NCI-H510A treated with DMSO at 0.1 percent for 48 hours (cell line): ENCODE measurements around the gene RAD21L1.
A peak's percentile ranks its signal among the peaks of the same experiment; 100 is the strongest.
"Not testable (repeated sequence)": the region's sequence is repeated elsewhere in the genome, so short reads cannot be mapped to it uniquely, and the experiment has no call there.

Source experiments
- DNase-seq: peaks from one replicate; lab custom pipeline; 2025; lab: John Stamatoyannopoulos, UW

Gene RAD21L1

GRCh38 chr20:1199212-1199873 lies 26.5 kb upstream of the RAD21L1 start:
- DNase-seq, result no peak

DNA sequence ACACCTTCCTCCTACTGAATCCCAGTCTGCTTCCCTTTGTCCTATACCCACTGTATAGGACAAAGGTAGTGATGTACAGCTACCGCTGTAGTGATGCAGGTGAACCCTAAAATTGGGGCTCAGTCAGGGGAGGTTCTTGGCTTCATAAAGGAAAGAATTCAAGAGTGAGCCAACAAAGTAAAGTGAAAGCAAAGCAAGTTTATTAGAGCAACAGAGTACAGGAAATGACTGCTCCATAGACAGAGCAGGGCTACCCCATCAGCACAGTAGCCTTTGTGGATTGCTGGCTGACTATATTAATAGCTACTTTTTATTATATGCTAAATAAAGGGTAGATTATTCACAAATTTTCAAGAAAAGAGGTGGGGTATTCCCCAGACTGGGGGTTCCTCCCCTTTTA lies 25.9 kb upstream of the RAD21L1 start:
- no peak for DNase-seq

DNA sequence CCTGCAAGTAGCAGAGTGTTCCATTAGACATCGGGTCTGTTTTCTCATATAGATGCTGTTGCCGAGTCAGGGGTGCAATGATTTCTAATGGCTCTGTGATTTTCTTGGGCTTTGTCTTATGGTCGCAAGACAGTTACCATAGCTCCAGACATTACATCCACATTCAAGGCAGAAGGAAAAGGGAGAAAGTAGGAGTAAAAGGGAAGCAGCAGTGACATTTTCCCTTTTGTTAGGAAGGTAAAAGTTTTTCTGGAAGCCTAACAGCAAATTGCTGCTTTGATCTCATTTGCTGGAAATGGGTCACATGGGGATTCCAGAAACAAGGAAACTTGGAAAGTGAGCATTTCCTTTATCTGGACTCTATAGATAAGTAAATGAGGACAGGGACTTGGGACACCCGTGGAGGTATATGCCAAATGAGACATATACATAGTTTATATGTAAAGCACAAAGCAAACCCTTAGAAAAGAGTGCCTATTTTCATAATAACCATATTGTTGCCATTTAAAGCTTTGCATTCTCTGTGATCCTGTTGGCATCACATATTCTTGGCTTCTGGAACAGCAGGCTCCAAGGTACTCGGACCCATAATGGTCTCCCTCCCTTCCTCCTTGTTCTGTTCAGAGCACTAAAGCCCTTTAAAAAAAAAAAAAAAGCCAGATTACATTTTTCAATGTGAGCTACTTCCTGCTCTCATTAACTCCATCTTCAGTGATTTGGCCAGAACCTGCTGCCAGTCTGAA lies 22.9 kb upstream of the RAD21L1 start, which contains the start of gene C20orf202:
TSS of gene C20orf202 (plus strand) at position 693 of the 743 bp plus-strand sequence. CDS start 132 bp downstream, outside the sequence.
- DNase-seq, result no peak

DNA sequence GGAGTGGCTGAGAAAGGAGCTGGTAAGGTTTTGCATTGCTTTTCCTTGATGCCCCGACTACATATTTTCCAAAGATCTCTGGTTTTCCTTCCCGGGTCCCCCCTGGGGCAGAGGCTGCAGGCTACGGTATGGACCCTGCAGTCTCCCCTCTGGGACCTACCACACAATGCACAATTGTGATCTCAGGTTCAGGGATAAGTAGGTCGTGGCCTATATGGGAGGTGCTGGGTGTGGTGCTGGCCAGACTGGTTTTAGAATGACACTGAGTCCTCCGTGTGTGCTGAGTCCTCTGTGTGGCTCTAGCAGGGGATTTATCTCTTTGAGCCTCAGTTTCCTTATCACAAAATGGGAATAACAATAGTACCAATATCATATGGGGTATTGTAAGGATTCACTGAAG lies 22.2 kb upstream of the RAD21L1 start:
- DNase-seq, result no peak

GRCh38 chr20:1204113-1204512 lies 21.7 kb upstream of the RAD21L1 start:
- no peak for DNase-seq

DNA sequence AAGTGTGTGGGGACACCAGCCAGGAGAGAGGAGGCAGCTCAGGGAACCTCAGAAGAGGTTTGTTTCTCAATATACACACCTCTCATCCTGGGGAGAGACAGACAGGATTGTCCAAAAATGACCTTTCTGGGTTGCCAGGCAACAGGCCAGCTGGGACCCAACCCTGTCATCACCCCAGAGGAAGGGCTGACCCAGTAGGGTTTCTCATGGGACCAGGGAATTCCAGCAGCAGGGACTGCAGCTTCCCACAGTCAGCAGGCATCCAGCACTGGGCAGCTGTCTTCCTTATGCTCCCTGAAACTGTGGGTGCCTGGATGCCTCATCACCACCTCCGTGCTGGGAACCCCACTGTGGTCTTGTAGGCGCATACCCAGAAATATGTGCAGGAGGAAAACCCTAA lies 21.3 kb upstream of the RAD21L1 start:
- no peak for DNase-seq

DNA sequence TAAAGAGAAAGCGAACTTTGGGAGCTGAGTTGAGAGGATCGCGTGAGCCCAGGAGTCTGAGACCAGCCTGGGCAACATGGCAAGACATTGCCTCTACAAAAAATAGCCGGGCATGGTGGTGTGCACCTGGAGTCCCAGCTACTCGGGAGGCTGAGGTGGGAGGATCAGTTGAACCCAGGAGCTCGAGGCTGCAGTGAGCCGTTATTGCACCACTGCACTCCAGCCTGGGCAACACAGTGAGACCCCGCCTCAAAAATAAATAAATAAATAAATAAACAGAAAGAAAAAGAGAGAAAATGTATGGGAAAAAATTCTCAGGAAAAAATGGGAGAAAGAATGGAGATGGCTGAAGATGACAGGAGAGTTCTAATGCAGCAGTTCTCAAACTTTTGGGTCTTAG lies 20.0 kb upstream of the RAD21L1 start:
- no peak for DNase-seq

DNA sequence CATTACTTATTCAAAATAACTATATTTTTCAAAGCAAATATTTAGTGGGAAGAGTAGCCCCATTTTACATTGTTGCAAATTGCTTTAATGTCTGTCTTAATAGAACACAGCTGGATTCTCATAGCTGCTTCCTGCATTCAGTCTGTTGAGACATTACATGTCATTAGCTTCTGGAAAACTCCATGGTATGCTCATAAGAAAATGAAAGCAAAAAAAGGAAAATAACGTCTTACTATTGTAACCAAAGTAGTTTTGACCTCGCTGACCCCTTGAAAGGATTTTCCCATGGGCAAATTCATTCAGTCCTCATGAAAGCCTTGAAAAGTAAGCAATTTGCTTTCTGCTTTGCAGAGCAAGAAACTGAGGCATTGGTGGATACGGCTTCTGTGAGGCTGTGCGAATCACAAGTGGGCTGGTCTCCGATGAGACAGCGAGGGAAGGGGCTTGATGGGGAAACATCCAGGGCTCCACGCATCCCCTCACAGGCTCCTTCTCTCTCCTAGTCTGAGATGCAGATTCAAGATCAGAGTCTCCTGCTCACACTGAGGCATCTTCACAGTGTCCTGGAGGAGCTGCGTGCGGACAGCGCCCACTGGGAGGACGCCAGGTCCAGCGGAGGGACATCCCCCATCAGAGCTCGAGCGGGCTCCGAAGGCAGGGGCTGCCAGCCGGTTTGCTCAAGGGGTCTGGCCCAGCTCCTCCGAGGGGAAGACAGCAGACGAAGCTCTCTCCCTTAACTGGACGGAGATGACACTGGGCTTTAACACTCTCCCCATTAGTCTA lies 19.3 kb upstream of the RAD21L1 start:
- DNase-seq, result no peak

- DNase-seq, result no peak
Measured at GRCh38 chr20:1207293-1207878, 18.5 kb upstream of the RAD21L1 start.

DNA sequence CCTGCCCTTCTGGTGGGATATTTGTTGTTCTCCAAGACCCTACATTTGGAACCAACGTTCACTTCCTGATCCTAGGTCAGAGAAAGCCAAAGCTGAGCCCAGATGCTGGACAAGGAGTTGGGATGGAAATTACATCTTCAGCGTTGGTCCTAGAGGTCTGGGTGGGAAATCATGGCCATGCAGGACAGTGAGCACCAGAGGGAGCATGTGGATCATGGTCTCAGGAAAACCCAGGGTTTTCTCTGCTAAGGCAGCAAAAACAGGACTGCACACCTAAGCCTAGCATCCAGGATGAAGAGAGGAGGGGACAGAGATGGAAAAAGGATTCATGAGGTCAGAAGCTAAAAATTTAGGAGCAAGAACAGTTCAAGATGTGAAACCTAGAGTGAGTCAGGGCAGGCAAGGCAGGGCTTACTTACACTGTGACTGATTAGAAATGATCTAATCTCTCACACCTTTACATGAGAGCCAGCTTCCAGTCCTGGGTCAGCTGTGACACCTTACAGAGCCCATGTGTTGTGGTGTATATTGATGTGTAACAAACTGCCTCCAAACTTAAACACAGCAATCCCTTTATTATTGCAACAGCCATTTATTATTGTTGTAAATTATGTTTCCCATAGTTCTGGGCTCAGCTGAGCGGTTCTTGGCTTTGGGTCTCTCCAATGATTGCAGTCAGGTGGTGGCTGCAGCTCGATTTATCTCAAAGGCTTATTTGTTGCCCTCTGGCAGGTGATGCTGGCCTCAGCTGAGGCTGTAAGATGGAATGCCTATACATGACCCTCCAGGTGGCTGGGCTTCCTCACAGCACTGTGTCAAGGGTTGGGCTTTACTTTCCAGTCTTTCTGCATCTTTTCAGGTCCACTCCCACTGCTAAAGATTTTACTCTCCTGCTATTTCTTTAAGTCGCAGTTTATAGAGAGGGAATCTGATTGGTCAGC lies 16.1 kb upstream of the RAD21L1 start:
- DNase-seq, result no peak

- DNase-seq, result no peak
Measured at GRCh38 chr20:1210501-1210900, 15.3 kb upstream of the RAD21L1 start.

GRCh38 chr20:1212023-1212422 lies 13.8 kb upstream of the RAD21L1 start:
- no peak for DNase-seq

DNA sequence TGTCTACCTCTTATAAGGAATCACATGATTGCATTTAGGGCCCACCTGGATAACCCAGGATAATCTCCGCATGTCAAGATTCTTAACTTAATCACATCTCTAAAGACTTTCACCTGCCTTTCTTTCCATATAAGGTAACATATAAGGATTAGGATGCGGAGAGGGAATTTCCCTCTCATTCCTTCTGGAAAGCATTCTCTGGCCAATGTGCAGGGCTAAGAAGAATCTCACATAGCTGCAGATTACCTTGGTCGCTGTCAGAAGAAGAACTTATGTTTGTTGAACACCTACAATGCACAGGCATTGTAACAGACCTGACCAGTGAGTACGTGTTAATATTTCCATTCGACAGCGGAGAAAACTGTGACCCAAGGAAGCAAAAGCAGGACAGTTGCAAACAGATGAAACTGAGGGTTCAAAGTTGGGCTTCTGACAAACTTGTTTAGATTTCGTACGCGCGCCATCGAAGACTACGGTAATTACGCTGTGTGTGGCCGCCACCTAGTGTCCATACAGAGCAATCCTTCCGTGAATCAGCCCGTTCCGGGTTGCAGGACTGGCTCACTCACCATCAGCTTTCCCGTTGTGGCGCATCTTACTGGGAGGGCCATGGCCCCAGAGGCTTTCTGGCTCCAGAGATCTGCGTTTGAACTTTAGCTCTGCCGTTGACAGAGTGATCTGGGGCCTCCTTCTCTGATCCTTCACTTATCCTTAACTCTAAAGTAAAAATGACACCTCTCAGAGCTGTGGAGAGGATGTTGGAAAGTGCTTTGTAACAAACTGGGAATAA lies 13.0 kb upstream of the RAD21L1 start:
- peak; percentile 85 for DNase-seq

DNA sequence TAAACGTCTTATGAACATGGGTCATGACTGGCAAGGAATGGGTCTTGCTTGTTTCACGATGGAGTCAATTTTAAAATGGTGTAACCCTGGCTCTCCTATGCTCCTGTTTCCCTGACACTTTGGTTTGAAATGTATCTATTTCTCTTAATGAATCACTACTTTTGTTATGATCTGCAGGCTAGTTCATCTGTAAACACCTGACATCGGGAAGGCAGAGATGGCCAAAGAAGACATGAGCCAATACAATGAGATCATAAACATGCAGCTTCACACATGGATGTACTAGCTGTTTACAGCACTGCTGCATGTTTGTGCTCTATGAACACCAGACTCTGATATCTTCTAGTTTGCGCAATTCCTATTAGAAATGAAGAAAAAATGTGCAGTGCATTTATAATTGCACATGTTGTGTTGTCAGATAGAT lies 11.0 kb upstream of the RAD21L1 start:
- no peak for DNase-seq

- no peak for DNase-seq
Measured at GRCh38 chr20:1215386-1216170, 10.3 kb upstream of the RAD21L1 start.

GRCh38 chr20:1216527-1217427 lies 9.1 kb upstream of the RAD21L1 start:
- not testable (repeated sequence) for DNase-seq

- not testable (repeated sequence) for DNase-seq
Measured at GRCh38 chr20:1222750-1223149, 3.1 kb upstream of the RAD21L1 start.

DNA sequence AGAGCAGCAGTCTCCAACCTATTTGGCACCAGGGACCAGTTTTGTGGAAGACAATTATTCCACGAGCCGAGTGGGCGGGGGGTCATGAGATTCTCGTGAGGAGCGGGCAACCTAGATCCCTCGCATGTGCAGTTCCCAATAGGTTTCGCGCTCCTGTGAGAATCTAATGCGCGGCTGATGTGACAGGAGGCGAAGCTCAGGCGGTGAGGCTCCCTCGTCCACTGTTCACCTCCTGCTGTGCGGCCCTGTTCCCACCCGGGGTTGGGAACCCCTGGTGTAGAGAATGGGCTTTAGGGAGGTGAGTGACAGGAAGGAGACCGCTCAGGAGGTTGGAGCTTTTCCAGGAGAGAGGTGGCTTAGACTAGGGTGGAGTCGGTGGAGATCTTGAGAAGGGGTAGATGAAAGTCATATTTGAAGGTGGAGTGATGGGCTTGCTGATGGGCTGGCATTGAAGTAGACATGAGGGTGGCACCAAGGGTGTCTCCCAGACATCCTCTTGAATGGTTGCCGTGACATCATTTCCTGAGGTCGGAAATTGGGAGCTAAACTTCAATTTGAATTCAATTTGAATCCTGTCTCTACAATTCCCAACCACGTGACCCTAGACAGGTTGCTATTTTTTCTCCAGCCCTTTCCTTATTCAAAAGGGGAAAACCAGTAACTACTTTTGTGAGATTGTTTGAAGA lies 1.5 kb upstream of the RAD21L1 start:
- no peak for DNase-seq
